SIG-M5 treated with dmso at 0.1 percent for 504 hours (cell line): ENCODE results near the gene AGPS.
A peak's percentile ranks its signal among the peaks of the same experiment; 100 is the strongest.
"Not testable (repeated sequence)": the region's sequence is repeated elsewhere in the genome, so short reads cannot be mapped to it uniquely, and the experiment has no call there.

Source experiments
- DNase-seq: peaks from one replicate; lab custom pipeline; 2025; ENCODE audit not compliant: unreplicated experiment; lab: John Stamatoyannopoulos, UW

AGPS gene

DNA sequence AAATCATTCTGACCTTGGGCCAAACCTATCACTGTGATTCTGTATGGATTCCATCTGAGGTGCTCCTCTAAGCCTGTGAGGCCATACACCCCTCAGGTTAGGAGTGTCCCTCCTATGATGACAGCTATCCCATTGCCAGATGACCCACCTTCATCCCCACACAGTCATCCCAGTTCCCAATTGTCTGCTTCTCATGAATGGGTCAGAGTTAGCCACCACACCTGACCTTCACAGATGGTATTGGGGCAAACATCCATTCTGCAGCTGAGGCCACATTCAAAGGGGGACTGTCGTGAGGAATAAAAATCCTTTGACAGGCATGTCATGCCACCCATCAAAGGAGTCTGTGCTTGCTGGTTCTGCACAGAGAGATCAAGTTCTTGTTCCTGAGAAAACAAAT lies 155.2 kb downstream of the AGPS start:
- no peak for DNase-seq

DNA sequence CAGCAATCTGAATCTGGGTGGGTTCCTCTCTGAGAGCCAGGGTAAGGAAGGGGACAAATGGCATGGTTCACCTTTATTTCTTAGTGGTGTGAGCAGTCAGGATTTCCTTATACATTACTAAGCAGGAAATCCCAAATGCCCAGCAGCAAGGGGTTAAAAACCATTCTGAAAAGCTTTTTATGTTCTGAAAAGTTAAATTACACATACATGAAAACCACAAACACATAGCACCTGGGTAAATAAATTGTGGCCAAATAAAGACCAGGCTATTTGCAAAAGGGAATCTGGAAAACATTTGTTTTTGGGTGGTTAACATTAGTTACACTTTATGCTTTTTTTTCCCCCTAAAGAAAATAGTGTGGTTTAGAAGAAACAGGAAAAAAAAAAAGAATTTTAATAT lies 156.1 kb downstream of the AGPS start:
- no peak for DNase-seq

DNA sequence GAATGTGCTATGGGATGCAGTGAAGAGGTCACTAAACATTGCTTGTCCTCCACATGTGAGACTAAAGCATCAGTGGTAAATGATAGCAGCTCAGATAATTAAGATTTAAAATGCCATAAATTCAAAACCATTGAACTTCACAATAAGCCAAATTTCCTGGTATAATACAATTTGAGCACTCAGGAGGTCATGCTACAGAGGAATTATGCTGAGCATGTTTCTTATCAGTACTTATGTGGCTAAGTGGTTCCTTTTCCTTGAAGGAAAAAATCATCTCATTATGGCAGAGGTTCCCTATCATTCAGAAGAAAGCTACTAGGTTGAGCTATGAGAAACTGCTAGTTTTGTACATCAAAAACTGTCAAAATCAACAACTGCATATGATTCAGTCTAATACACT lies 156.6 kb downstream of the AGPS start:
- DNase-seq: no peak

DNA sequence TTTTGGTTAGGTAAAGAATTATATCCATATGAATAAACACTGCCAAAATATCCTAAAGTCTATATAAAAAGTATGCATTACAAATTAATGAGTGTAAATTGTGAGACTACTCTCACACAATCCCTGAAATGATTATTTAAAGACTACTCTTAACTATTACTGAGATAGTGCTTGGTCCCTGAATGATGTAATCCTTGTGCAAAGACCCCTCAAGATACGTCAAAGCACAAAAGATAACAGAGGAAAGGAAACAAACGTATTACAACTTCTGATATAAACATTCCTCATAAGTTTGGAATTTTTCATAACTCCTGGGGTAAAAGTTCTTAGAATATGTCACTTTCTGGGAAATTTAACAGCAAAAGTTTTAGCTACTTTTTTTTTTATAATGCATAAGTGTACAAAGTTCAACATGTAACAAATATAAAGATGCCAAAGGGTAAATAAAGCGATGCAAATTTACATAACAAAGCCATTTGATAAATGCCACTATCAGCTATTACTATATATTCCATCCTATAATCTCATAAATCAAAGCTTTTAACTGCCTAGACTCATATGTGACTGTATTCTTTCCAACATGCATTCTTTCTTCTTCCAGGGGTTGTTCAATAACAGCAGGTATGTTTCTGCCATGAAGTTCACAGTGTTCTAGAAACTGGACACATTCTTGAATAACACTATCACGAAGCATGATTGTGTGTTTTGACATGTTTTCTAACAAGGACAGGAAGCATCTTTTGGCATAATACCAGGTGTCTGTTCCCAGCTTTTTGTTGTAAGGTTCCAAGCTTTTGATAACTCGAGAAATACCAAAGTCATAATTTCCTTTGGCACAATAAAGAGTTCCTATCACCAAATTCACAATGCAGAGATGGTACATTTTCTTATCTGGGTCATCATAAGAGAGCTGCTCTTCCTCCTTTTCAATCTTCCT lies 158.0 kb downstream of the AGPS start:
- no peak for DNase-seq

DNA sequence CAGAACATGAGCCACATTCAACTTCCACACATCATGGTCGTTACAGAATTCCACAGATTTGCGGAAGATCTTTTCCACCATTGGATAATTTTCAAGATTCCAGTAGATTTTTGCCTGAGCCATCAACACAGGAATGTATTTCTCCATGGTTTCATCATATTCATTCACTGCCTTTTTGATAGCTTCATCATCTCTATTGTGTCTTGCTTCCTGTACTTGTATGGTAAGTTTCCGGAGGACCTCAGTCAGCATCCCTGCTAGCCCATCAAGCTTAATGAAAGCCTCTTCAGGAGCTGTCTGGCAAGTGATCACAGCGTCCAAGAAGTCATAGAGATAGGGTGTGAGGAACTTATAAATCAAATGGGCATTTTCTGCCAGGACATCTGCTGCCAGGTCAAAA lies 158.8 kb downstream of the AGPS start:
- not testable (repeated sequence) for DNase-seq

DNA sequence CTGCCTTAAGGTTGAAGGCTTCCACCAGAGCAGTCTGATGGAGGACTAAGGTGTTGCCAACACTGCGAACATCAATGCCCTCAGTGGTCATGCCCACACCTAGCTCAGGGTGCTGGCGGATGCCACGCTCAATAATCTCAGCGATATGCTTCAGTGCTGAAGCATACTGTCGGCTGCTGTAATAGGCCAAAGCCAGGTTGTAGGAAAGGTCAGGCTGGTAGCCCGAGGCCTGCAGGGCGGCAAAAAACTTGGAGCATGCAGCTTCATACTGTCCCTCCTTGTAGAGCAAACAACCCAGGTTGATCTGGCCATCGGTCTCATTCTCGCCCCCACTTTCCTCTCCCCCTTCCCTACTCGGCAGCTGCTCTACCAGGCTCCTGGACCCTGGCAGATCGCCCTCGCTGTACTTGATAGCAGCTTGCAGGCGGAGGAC lies 159.4 kb downstream of the AGPS start:
- no peak for DNase-seq

DNA sequence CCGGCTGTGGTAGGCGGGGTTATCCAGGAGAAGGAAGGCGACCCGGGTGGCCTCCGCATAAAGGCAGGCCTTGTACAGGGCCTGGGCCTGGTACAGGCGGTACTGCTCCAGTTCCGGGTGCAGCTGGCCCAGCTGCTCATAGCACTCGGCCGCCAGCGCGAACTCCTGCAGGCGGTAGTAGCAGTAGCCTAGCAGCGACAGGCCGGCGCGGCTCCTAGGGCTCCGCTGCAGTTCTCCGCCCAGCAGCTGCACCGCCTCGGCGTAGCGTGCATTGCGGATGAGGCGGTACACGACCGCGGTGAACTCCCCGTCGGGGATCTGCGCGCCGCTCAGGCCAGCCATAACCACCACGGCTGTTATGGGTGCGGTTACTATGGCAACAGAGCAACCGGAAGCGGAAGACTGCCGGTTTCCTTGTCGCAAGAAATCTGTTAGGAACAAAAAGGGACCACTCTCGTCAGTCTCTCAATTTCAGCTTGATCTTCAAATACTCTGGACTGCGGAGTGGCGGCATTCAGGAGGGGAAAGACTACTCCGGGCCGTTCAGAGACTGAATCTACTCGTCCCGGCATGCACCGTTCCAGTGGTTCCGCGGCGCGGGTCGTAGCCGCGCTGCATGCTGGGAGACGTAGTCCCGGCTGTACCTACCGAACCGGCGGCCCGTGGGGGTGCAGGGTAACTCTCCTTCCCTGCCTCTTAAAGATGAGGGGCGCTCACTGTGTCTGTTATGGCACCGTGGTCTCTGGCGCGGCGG lies 160.0 kb downstream of the AGPS start:
- peak; percentile 88 for DNase-seq

DNA sequence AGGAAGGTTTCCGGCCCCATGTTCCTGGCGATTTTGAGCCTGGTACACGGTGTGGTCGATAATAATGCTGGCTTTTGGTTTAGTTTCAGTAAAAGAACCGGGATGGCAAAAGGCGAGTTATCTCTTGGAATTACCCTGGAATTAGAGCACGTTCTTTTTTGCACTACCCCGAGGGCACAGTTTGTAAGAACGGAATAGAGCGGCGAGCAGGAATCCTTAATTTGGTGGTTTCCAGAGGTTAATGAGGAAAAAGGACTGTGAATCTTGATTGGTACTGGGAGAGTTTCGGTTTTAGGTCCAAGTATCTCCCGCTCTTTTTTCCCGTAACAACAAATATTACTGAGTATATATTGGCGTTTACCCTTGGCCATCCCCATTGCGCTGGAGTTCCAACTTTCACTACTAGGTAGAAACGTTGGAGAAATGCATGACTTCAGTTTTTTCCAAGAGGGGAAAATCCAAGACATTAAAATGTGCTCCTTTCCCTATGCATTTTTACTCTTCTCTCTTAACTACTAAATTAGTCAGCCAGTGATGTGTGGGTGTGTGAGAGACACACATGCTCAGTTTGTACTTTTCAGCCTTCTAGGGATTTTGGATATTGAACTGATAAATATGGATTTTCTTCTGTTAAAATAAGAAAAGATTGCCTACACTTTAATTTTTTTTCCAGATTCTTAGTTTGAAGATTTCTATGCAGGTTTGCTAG lies 160.8 kb downstream of the AGPS start:
- no peak for DNase-seq

DNA sequence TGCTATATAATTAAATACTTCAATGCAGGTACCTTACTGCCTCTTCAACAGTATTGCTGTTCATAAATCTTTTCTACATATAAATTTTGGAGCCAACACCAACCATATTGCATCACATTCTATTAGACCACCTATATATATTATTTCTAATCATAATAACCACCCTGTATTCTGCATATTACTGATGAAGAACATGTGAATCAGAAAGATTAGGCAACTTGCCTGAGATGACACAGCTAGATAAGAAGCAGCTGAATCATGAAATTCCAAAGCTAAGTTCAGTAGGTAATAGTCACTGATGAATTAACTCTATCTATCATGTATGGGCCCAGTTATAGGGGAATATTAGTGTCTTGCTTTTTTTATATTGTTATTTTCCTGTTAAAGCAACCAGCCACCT lies 161.8 kb downstream of the AGPS start:
- DNase-seq: no peak

GRCh38 chr2:177556153-177556552 lies 163.6 kb downstream of the AGPS start:
- DNase-seq: no peak

DNA sequence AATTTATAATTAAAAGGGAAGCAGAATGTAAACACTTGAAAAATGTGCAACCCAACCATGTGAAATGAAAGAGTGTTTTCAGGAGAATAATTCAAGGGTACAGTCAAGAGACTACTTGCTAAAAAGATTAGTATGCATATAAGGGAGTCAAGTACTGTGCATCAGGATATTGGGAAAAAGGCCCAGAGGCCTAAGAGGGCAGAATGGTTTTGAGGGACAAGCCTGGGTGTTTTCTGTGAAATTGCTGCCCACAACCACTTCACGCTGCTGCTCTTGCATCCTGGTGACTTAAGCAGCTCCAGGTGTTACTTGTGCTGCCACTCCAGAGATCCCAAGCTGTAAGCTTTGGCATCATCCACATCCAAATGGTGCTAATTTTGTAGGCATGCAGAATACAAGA lies 165.2 kb downstream of the AGPS start:
- DNase-seq: no peak

- DNase-seq: no peak
These were observed 167.1 kb downstream of the AGPS start for GRCh38 chr2:177559638-177560037.

- no peak for DNase-seq
These were observed 175.8 kb downstream of the AGPS start for GRCh38 chr2:177568390-177568789.

GRCh38 chr2:177568893-177569292 lies 176.3 kb downstream of the AGPS start:
- DNase-seq: no peak

- DNase-seq: no peak
These were observed 179.7 kb downstream of the AGPS start for GRCh38 chr2:177572236-177572671.

DNA sequence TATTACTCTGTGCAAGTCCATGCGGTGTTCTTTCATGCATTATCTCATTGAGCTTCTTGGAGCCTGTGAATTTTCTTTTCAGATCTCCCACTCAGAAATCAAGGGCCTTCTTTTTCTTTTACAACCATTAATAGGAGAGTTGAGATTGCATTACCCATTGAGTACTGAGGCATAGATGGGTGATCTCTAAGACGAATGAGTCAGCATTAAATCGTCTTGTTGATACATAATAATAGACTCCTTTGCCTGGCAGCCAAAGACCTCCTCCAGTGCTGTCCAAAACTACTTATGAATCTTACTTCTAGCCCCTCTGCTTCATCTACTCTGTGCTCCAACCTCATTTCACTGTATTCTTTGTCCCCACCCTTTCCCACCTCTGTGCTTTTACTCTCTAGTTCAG lies 180.5 kb downstream of the AGPS start:
- no peak for DNase-seq

- no peak for DNase-seq
These were observed 181.8 kb downstream of the AGPS start for GRCh38 chr2:177574356-177574755.

DNA sequence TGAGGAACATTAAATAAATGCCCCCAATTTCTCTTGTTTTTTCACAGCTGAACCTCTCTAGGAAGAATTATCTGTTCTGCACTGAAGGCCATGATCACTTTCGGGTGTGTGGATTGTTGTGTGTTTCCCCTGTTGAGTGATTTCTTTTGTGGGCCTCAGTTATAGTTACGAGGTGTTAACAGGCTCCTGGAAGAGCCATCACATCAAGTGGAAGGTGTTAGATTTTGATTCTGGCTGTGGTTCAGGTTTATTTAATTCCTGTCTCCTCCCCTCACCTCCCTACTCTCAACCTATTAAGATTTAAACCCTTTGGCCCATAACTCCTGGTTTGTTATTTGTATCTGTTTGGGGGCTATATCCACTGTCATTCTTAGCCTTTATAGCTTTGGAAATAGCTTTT lies 182.8 kb downstream of the AGPS start:
- no peak for DNase-seq

GRCh38 chr2:177577075-177577474 lies 184.5 kb downstream of the AGPS start:
- no peak for DNase-seq

DNA sequence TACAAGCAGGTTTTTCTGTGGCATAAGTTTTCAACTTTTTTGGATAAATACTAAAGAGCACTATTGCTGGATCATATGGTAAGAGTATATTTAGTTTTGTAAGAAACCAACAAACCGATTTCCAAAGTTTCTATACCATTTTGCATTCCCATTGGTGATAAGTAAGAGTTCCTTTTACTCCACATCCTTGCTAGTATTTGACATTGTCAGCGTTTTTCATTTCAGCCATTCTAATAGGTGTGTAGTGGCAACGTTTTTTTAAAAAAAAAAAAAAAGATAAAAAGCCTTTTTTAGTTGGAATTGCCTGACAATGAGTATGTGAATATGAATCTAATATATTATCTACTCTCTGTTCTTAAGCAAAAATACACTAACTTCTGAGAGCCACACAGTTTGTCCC lies 185.9 kb downstream of the AGPS start:
- no peak for DNase-seq

- DNase-seq: no peak
These were observed 187.0 kb downstream of the AGPS start for GRCh38 chr2:177579486-177580036.
